Retina (tissue), 1 donor: ENCODE measurements around the gene HTT.

Experiments used
- DNase-seq: peaks from one replicate; pipeline ENCODE4 v3.0.0-alpha.2; 2016

HTT gene

DNA sequence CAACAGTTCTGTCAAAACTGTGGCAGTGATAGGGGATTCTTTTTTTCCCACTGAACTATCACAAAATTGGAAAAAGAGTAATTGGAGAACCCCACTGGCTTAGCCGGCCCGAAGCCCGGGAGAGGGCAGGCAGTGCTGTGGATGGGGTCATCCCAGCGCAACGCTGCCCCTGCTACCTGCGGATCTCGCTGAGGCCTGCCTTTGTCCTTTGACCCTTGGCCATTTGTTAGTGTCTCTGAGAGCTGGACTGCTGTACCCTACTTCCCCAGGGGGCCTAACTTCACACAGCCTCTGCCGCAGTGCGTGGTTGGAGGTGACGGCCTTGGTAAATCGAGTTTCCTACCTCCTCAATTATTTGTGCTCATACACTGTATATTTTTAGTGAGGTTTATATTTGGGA lies 131.5 kb downstream of the HTT start:
- no peak for DNase-seq

DNA sequence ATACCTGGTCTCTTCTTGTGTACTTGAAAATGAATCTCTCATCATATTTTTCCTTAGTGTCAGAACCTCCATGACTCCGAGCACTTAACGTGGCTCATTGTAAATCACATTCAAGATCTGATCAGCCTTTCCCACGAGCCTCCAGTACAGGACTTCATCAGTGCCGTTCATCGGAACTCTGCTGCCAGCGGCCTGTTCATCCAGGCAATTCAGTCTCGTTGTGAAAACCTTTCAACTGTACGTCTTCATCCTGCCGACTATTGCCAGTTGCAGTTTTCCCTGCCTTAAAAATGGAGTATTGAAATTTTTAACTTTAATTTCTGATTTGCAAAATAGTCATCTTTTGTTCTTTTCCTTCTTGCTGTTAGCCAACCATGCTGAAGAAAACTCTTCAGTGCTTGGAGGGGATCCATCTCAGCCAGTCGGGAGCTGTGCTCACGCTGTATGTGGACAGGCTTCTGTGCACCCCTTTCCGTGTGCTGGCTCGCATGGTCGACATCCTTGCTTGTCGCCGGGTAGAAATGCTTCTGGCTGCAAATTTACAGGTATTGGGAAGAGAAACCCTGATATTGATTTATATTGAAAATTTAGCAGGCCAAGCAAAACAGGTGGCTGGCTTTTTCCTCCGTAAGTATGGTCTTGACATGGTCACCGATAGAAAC lies 132.1 kb downstream of the HTT start:
- DNase-seq: no peak

DNA sequence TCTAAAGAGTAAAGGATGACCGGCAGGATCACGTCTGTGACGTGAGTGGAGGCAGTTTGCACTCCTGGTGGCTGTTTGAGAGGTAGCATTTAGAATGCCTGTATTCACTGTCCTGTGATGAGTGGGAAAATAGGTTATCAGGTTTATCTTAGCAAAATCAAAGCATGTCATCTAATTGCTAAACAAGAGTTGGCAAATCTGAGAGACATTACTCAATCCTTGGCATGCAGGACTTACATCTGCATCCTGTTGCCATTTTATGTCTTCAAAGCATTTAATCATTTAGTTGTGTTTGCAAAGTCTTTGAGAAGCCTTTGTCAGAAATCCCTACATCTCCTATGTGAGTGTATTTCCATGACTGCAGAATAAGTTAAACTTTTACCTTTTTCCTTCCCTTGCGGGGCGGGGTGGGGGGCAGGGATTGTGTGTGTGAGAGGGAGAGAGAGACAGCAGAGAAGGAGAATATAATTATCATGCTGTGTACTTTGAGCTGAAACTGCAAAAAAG lies 133.1 kb downstream of the HTT start:
- no peak for DNase-seq

DNA sequence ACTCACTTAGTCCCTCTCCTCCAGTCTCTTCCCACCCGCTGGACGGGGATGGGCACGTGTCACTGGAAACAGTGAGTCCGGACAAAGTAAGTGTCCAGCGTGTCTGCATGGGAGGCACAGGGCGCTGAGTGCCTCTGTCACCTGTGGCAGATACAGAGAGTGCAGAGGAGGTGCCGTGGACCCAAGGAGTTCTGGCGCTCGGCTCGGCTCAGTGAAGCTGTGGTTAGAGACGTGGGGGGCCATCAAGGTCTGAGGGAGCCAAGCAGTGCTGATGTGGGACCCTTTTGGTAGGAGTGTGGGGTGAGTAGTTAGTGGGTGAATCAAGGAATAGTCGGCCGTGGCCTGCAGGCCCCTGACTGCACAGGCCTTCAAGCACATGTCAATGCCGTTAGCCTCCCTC lies 134.3 kb downstream of the HTT start:
- DNase-seq: no peak

DNA sequence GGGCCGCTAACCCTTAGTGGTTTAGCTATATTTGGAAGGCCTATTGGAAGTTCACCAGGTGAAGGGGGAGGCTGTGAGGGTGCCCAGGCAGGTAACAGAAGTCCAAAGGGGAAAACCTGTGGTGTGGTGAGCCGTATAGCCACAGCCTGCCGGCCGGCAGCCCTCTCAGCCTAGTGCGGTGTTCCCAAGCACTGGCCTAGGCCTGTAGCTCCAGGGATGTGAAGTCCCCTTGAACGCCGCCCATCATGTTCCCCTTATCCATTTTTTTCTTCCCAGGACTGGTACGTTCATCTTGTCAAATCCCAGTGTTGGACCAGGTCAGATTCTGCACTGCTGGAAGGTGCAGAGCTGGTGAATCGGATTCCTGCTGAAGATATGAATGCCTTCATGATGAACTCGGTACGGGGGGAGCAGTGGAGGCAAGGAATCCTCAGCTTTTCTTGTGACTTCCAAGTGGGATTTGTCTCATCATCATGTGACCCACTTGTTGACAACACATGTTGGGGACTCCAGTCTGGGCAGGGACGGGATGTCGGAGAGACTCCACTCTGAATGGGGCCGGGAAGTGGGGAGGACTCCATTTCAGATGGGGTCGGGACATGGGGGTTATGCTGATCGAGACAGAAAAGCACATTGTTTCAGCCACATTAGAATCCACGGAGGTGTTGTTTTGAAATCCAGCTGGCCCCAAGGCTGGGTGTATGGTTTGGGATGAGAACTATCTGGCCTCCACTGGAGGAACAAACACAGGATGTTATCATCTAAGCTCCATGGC lies 135.3 kb downstream of the HTT start:
- DNase-seq: no peak

DNA sequence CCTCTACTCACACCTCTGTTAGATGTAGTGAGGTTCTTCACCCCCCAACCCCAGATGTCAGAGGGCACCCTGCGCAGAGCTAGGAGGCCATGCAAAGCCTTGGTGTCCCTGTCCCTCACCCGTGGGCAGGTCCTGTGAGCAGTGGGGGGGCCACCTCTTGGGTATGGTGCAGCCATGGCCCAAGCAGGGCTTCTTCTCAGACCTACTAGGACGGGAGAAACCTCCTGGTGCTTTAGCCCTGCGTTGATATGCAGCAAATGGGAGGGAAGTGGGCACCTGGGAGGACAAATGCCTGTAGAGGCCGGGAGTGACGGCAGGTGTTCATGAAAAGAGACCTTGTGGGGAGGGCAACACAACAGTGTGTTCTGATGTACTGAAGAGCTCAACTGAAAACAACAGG lies 136.0 kb downstream of the HTT start:
- no peak for DNase-seq

DNA sequence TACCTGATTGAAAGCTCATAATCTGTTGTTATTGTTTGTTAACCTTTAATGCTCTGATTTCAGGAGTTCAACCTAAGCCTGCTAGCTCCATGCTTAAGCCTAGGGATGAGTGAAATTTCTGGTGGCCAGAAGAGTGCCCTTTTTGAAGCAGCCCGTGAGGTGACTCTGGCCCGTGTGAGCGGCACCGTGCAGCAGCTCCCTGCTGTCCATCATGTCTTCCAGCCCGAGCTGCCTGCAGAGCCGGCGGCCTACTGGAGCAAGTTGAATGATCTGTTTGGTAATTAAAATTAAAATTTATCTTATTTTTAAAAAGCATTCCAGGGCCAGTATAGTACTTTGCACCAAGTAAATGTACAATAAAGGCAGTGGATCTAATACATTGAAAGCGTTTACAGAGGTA lies 137.4 kb downstream of the HTT start:
- no peak for DNase-seq

DNA sequence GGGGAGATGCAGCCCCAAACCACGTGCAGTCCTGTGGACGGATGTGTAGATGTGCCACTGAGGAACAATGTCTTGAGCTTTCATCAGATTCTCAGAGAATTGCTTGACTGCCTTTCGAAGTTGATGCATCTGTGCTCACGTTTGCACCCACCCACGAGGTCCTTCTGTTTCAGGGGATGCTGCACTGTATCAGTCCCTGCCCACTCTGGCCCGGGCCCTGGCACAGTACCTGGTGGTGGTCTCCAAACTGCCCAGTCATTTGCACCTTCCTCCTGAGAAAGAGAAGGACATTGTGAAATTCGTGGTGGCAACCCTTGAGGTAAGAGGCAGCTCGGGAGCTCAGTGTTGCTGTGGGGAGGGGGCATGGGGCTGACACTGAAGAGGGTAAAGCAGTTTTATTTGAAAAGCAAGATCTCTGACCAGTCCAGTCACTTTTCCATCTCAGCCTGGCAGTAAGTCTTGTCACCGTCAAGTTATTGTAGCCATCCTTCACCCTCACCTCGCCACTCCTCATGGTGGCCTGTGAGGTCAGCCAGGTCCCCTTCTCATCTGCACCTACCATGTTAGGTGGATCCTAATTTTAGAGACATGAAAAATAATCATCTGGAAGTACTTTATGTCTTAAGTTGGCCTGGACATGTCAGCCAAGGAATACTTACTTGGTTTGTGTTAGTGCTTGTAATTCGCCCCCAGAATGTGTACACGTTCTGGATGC lies 138.1 kb downstream of the HTT start:
- no peak for DNase-seq

DNA sequence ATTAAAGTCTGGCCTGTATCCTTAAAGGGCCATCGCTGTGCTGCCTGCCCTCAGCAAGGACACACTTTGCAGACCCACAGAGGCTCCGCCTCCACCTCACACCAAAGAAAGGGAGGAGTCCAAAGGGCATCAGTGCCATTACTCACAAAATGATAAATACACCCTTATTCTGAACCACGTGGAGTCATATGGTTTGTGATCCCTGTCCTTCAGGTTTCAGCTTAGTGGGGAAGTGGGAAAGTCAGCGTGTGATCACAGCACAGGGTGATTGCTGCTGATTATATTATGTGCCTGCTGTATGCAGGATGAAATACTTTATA lies 138.6 kb downstream of the HTT start:
- no peak for DNase-seq

DNA sequence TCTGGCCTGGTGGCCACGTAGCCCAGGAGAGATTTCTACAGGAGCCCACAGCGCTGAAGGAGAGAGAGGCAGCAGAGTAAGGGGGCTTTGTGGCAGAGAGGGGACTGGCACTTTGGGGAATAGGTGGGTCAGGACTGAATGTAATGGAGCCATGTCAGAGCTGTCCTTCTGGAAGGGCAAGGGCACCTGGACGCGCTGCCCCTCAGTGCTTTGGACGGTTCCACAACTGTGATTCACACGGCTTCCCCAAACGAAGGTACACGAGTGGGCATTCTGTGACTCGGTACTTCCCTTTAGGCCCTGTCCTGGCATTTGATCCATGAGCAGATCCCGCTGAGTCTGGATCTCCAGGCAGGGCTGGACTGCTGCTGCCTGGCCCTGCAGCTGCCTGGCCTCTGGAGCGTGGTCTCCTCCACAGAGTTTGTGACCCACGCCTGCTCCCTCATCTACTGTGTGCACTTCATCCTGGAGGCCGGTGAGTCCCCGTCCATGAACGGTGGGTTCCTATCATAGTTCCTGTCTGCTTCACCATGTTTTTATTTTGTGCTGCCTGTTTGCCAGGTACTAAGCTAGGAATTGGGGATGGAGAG lies 139.3 kb downstream of the HTT start:
- DNase-seq: no peak

DNA sequence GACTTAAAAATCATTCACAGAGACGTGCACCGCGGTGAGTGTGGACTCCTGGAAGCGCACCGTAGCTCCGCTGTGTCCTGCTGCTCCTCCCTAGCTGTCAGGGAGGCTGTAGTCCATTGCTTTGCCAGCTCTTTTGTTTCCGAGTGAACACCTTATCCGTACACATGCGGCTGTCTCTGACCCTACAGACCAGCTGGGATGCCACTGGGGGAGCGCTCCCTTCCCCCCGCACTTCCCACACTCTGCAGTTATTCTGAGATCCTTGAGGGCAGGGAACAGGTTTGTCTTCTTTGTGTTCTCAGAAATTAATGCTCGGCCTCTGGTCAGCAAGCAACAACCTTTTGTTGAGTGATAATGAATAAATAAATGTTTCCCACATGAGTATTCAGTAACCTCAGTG lies 140.8 kb downstream of the HTT start:
- DNase-seq: no peak

DNA sequence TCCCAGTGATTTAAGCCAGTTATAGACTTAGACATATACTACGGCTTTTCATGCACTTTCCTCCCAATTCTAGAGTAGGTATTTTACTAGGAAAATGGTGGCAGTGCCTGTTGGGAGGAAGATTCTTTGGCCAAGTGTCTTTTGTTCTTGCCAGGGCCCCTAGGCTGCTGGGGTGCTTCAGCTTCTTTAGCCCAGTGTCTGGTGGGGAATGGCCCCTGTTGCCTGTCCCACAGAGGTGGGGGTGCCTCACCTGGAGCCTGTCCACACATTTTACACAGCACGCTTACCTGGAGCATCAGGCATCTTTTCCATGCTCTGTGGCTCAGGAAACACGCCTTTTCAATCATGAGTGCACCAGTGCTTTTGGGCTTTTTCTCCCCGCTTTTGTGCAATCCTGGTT lies 141.3 kb downstream of the HTT start:
- DNase-seq: no peak

DNA sequence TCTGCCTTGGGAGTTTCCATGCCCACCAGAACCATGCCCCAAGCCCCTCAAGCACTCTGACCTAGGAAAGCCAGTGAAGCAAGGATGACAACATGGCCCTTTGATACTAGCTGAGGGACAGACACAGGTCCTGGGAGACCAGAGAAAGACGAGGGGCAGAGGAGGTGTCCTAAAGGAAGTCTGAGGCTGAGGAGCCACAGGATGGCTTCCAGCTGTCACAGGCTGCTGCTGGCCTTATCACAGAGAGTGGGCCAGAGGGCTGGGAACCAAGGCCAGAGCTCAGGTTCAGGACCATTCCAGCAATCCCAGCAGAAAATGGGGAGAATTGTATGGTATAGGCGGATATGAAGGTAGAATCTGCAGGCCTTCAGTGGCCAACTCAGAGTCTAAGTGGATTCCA lies 142.8 kb downstream of the HTT start:
- no peak for DNase-seq

DNA sequence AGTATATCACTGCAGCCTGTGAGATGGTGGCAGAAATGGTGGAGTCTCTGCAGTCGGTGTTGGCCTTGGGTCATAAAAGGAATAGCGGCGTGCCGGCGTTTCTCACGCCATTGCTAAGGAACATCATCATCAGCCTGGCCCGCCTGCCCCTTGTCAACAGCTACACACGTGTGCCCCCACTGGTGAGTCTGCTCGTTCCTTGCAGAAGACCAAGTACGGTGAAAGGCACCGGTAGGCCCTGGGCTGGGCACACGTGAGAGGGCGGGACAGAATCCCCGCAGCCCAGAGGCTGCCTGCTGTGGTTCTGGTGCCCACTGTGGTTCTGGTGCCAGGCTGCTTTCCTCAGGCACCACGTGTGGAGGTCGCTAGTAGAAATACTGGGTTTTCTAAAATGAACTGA lies 143.3 kb downstream of the HTT start:
- DNase-seq: no peak

DNA sequence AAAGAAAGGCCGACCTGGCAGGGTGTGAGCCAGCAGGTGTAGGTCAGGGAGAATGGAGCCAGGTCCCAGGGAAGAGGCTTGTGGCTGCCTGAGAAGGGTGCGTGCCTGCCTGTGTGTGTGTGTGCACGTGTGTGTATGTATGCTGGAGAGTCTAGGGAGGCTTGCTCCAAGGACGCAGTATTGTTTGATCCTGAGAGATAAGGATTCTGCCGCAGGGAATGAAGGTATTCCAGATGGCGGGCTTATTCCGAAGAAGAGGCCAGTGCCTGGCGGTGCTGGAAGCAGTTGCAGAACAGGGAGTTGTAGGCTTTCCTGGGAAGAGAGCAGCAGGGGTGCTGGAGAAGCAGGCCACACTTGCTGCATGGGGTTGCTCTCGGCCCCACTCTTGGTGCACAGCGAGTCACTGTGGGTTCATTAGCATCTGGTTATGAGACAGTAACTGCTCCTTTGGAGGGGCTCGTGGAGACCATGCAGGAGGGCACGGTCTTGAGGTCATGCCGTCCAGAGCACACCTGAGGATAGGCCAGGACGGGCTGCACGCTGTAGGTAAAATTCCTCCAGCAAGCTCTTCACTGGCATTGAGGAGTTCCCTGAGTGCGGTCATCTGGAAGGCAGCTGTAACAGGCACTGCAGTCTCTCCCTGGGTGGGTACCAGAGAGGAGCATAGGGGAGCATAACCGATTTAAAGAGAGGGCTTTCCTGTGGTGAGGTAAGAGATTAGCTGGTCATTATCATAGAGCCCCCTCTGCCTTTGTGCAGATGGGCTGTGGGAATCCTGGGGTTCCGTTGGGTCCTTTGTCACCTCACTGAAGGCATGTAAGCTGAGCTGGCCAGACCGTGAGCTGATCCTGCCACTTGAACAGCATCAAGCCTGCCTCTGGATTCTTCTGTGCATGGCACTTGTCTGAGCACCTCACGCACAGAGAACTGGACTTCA lies 144.6 kb downstream of the HTT start:
- no peak for DNase-seq

DNA sequence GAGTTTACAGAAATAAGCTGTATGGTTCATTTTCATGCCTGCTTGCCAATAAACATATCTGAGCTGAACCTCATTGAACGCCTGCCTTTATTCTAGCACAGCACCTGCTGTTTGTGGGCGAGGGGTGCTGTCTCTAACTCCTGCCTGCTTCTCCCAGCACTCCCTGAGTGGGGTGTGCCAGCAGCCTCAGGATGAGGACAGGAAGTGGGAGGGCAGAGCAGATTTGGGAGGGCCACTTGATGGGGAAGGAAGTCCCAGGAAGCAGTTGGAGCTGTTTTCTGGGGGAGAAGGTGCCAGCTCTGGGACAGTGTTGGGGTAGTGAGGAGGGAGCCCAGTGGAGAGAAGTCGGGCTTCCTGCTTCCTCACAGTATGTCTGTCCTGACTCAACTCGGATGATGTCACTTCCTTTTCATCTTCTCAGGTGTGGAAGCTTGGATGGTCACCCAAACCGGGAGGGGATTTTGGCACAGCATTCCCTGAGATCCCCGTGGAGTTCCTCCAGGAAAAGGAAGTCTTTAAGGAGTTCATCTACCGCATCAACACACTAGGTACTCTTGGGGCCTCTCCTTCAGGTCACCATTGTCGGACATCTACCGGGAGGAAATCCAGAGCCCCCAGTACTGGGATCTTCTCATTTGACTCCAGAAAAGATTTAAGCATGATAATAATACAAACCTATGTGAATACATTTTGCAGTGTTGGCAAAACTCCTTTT lies 145.4 kb downstream of the HTT start:
- DNase-seq: no peak

DNA sequence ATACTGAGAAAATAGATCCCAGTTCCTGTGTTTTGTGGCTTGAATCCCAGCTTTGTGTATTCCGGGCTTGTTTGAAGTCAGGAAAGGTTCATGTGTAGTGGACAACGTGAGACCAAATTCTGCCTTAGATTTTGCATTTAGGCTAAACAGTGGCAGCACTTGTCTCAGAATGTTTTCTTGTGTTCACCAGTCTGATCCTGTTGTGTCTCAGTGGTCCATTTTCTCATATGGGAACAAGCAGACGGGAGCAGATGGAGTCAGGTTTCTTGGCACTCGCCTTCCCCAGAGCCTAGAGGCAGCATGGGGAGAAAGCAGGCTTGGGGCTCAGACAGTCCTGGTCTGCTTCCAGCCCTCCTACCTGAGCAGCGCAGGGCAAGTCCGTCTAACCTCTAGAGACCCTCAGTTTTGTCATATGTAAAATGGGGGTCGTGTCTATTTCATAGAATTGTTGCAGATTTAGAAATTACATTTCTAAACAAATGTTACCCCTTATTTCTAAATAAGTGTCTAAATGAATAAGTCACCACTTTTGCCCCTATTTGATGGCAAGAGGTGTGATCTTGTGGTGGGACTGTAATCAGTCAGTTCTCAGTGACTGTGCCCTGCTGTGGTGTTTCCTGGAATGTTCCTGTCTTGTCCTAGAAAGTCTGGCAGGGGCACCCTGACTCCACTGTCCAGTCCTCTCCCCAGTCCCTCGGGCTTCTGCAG lies 146.1 kb downstream of the HTT start:
- no peak for DNase-seq

DNA sequence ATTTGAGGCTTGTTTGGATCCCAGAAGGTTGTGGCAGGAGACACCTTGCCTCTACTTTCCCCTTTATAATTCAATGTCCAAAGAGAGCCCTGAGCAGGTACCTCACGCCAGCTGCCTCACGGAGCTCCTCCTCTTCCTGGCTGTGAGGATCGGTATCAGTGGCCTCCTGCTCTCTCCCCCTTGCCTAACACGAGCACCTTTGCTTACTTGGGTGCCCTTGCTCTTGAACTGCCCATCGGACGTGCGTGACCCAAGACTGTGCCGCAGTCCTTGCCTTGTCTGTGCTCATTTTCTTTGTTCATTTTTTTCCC lies 146.7 kb downstream of the HTT start:
- no peak for DNase-seq

DNA sequence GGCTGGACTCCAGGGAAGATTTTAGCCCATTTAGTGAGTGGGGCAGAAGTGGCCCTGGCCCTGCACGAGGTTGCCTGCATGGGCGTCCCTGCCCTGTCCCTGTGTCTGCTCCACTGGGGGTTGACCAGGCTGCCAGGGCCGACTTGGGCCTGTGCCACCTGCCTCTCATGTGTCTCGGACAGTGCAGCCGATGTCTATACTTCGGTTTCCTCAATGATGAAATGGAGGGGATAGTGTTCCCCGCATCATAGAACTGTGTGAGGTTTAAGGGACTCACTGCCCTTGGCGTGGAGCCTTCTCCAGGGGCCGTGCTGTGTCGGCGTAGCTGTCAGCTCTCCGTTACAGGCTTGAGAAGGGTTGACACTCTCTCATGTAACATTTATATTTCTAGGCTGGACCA lies 147.5 kb downstream of the HTT start:
- DNase-seq: no peak

DNA sequence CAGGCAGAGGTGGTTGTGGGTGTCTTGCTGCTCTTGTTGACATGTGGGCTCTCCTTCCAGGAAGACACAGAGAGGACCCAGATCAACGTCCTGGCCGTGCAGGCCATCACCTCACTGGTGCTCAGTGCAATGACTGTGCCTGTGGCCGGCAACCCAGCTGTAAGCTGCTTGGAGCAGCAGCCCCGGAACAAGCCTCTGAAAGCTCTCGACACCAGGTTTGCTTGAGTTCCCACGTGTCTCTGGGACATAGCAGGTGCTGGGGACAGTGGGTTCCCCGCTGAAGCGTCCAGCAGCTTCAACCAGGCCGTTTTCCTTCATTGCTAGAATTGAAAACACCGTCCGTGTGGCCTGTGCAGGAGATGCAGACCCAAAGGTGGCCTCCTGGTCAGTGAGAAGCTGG lies 148.9 kb downstream of the HTT start:
- no peak for DNase-seq

DNA sequence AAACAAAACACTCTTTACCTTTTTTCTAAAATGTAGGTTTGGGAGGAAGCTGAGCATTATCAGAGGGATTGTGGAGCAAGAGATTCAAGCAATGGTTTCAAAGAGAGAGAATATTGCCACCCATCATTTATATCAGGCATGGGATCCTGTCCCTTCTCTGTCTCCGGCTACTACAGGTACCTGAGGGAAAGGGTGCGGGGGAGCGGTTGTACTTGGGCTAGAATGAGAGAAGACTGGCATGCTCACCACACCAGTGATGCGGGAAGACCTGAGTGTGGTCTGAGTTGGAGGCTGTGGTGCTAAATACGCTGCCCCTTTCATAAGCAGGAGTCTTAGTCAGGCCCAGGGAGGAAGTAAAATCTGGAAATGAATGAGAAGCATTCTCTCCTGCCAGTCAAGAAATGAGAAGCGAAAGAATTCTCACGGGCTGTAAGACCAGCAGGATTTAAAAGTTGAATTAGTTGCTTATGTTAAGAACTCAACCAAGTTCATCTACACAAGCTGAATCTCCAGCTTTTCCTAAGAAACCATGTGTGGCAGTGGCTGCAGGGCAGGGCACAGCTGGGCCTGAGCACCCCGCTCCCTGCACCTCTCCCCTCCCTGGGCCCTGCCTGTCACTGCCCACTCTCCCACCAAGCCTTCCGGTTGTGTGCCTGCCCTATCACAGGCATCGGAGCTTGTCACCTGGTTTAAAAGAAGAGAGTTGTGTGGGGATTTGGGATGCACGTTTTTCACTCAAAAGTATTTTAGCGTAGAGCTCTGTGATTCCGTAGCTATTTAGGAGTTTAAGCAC lies 149.7 kb downstream of the HTT start:
- DNase-seq: no peak
